Superior temporal gyrus (tissue), 1 donor: ENCODE results near the gene IDI2.

ENCODE experiments used
- DNase-seq: peaks from one replicate; pipeline ENCODE4 v3.0.0-alpha.2; 2016; ENCODE audit errors: extremely low spot score

IDI2 gene

GRCh38 chr10:980468-981093, 45.1 kb downstream of the IDI2 start:
- DNase-seq, result no peak

- DNase-seq, result no peak
These were observed 46.7 kb downstream of the IDI2 start for GRCh38 chr10:978826-979421.

- no peak for DNase-seq
These were observed 49.3 kb downstream of the IDI2 start for GRCh38 chr10:976316-976715.

- no peak for DNase-seq
These were observed 50.9 kb downstream of the IDI2 start for GRCh38 chr10:974785-975074.

GRCh38 chr10:974038-974784, 51.4 kb downstream of the IDI2 start:
- DNase-seq, result no peak

- no peak for DNase-seq
These were observed 52.9 kb downstream of the IDI2 start for GRCh38 chr10:972763-973162.

GRCh38 chr10:971613-972012, 54.0 kb downstream of the IDI2 start:
- no peak for DNase-seq

- no peak for DNase-seq
These were observed 54.5 kb downstream of the IDI2 start for GRCh38 chr10:971150-971542.

- no peak for DNase-seq
These were observed 55.1 kb downstream of the IDI2 start for GRCh38 chr10:970311-971149.

GRCh38 chr10:969473-970150, 56.0 kb downstream of the IDI2 start:
- no peak for DNase-seq
